Iris pigment epithelial cell (primary cell): ENCODE results near the gene PSG11.
"Not testable (repeated sequence)": the region's sequence is repeated elsewhere in the genome, so short reads cannot be mapped to it uniquely, and the experiment has no call there.

Experiments used
- DNase-seq: peaks from one replicate; pipeline ENCODE4 v3.0.0-alpha.2; 2011; ENCODE audit warnings: low read depth

The PSG11 gene

DNA sequence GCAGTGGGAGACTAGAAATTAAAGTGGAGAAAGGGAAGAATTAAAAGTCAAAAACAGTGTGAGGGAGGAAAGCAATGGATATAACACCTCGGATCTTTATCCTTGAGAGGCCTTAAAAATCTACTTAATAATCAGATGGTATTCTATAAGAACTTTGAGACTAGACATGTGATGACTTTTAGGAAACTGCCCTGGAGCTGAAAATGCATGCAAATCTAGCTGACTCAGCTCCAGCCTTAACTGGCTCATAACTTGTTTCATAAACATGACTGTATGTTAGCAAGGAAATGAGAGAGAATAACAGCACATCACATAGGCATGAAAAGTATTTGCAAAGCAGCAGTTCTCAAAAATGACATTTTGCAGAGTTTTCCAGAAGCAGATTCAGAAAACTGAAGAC lies 38.1 kb downstream of the PSG11 start:
- DNase-seq = not testable (repeated sequence)

DNA sequence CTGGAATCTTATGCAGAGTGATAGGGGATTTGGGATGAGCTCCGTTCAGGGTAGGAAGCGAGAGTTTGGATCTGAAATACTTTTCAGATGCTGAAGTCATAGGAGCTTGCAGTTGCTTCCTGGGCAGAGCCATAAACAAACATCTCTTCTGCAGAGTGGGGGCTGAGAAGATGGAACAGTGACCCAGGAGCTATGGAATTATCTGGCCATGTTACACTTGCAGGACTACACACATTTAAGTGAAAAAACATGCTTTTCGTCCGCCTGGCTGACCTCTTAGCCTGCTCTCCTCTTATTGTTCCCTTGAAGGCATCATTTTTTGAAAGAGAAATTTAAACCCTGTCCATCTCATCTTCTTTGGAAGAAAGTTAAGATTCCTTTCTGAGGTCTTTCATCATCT lies 40.7 kb downstream of the PSG11 start:
- DNase-seq = no peak

DNA sequence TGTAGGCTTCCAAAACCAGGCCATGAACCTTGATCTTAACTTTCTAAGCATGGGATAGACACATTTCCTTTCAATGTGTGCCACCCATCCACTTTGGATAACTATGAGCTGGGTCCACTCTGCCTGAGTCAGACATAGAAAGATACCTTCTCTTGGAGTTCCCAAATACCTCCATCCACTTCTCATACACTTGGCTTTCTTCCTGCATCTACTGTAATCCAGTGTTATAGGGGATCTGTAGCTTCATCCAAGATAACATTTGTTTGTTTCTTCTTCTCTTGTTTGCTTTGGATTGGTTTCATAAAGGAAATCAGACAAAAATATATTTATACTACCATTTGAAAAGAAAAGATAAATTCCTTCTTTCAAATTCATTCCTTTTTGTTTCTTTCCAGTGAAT lies 44.2 kb downstream of the PSG11 start:
- not testable (repeated sequence) for DNase-seq

- not testable (repeated sequence) for DNase-seq
These were observed 54.8 kb downstream of the PSG11 start for GRCh38 chr19:42971451-42971850.

GRCh38 chr19:42965176-42965575 lies 61.1 kb downstream of the PSG11 start:
- DNase-seq = peak; percentile 70

DNA sequence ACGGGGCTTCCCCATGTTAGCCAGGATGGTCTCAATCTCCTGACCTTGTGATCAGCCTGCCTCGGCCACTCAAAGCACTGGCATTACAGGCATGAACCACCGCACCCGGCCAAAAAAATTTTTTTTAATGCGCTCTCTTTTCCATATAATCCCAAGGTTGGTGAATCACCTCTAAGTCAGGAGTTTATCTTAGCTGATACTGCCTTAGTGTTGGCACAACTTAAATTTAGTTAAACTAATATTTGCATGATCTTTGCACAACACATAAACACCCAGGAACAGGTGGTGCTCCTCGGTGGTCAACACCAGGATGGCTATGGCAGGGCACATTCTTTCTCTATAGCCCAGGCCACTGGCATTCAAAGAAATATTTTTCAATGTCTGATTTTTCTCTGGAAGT lies 65.2 kb downstream of the PSG11 start:
- DNase-seq = no peak
